Measurements from ENCODE around the gene C11orf24. TPM values are rescaled to one million over a fixed set of nuclear protein-coding genes. Genes with fewer than 3 reads are reported as not detected.

The C11orf24 gene
- total and polyA plus RNA-seq, 2 donors (not counting 1 experiment from before 2014, with no cell fraction given), result 88.6 to 94.2 TPM

DNA sequence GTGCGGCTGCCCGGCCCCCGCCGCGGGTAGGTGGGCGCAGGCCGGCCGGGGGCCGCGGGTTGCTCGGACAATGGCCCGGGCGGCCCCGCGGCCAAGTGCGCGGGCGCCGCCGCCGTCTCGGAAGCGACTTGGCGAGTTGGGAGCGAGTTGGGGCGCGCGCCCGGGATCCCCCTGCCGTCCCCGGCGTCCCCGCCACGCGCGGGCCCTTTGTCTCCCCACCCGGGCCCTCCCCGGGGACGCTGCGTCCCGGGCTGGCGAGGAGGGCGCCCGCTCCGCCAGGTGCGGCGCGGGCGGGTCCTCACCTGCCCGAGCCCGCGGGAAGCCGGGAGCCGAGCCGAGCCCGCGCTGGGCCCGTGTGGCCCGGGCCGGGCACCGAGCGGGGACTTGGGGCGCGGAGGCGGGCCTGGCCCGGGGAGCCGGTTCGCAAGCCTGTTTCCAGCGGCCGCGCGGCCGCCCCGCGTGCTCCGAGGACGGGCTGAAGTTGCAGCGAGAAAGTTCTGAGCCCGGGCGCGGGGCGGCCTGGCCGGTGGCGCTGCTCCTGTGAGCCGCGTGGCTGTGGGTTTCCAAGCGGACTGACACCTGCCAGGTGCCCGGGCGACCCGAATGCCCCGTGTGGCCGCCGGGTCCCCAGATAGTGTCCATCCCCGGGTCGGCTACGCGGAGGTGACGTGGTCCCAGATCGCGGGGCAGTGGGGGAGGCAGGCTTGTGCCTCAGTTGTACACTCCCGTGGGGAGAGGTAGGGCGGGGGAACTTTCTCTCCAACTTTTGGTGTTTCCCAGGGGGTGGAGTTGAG is 41.2 kb upstream of the C11orf24 start:
- POLR2A ChIA-PET, result no interaction called here
- peak overlapping the region; percentile 93 for H3K4me2 ChIP-seq (replicated peaks; ENCODE audit: low read depth, low read length, poor library complexity, severe bottlenecking)
- CTCF ChIA-PET, result no interaction called here
- peak; percentile 44 for ATAC-seq (ENCODE audit: low read depth)
- H2AFZ ChIP-seq (ENCODE audit: insufficient read depth, low read depth, low read length, poor library complexity, severe bottlenecking), result peak overlapping the region; percentile 71
- TF ChIP-seq, protein P1, sequence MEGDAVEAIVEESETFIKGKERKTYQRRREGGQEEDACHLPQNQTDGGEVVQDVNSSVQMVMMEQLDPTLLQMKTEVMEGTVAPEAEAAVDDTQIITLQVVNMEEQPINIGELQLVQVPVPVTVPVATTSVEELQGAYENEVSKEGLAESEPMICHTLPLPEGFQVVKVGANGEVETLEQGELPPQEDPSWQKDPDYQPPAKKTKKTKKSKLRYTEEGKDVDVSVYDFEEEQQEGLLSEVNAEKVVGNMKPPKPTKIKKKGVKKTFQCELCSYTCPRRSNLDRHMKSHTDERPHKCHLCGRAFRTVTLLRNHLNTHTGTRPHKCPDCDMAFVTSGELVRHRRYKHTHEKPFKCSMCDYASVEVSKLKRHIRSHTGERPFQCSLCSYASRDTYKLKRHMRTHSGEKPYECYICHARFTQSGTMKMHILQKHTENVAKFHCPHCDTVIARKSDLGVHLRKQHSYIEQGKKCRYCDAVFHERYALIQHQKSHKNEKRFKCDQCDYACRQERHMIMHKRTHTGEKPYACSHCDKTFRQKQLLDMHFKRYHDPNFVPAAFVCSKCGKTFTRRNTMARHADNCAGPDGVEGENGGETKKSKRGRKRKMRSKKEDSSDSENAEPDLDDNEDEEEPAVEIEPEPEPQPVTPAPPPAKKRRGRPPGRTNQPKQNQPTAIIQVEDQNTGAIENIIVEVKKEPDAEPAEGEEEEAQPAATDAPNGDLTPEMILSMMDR (IDR thresholded peaks at IDR 0.05), result no peak
- TF ChIP-seq EZH2 (IDR thresholded peaks at IDR 0.05; ENCODE audit: borderline replicate concordance, insufficient read depth, low read depth, low read length, poor library complexity, severe bottlenecking), result peak; percentile 18
- Mint-ChIP-seq H3K4me1 (peaks cover 14% of the 10 kb centered on the region), H3K9me3 (ENCODE audit: insufficient read depth) (no peaks in the 10 kb centered on the region), H3K27me3 (peaks cover 22% of the 10 kb centered on the region), H3K4me3 (peak overlapping the region; percentile 84), H3K27ac (peak overlapping the region; percentile 71)
- H3K27me3 ChIP-seq (replicated peaks in 1 of 4; ENCODE audit: control extremely low read depth in 1 of 4, control insufficient read depth in 3 of 4, insufficient read depth in 4 of 4, low read length in 3 of 4), result peaks cover 0 to 46% (median 17%) of the 10 kb centered on the region in 4 experiments
- intact Hi-C loops (cut with micrococcal nuclease), result loop anchor here (5.0 kb wide), 1 partner anchor 69 kb away; no protein-coding TSS in a partner anchor
- H4K20me1 ChIP-seq (ENCODE audit: control insufficient read depth, insufficient read depth, low read length, poor library complexity, severe bottlenecking), result peaks cover 8% of the 10 kb centered on the region
- H3K27ac ChIP-seq (ENCODE audit: low read length in 2 of 2), result no peak overlapping the region
- H3K9ac ChIP-seq (ENCODE audit: low read length), result peak overlapping the region; percentile 60
- H3K79me2 ChIP-seq (ENCODE audit: control insufficient read depth, insufficient read depth, low read length), result no peaks in the 10 kb centered on the region
- under 1% methylated on average over 102 of the region's 102 CpGs for WGBS (ENCODE audit: insufficient coverage)
- peaks cover 0 to 4% (median 0%) of the 10 kb centered on the region in 3 donors for H3K9me3 ChIP-seq (ENCODE audit: control extremely low read depth in 1 of 3, control insufficient read depth in 2 of 3, insufficient read depth in 1 of 3, low read length in 2 of 3)
- peaks cover 14 to 17% of the 10 kb centered on the region in 2 donors for H3K4me1 ChIP-seq (ENCODE audit: control insufficient read depth in 2 of 2, insufficient read depth in 2 of 2, low read length in 2 of 2)
- H3K4me3 ChIP-seq (ENCODE audit: control extremely low read depth in 1 of 5, extremely low read depth in 1 of 5, insufficient read depth in 1 of 5, low read depth in 2 of 5, low read length in 4 of 5), result peak overlapping the region; percentile 21 to 62 (median 42)
- peak; percentile 52 for DNase-seq
- H3K36me3 ChIP-seq (replicated peaks in 1 of 2; ENCODE audit: control extremely low read depth in 1 of 2, control insufficient read depth in 1 of 2, extremely low read depth in 1 of 2, insufficient read depth in 2 of 2, low read length in 1 of 2), result no peaks in the 10 kb centered on the region
